Activated CD4-positive, CD25-positive, alpha-beta regulatory T cell treated with anti-CD3 and anti-CD28 coated beads, Interleukin-2, amount 50 U/mL, for 72 hours (primary cell): Measurements from ENCODE around the gene CXCL8.
"Not testable (repeated sequence)": the region's sequence is repeated elsewhere in the genome, so short reads cannot be mapped to it uniquely, and the experiment has no call there.

ENCODE experiments used
- DNase-seq: peaks from one replicate; pipeline ENCODE4 v3.0.0; 2021

Gene CXCL8

DNA sequence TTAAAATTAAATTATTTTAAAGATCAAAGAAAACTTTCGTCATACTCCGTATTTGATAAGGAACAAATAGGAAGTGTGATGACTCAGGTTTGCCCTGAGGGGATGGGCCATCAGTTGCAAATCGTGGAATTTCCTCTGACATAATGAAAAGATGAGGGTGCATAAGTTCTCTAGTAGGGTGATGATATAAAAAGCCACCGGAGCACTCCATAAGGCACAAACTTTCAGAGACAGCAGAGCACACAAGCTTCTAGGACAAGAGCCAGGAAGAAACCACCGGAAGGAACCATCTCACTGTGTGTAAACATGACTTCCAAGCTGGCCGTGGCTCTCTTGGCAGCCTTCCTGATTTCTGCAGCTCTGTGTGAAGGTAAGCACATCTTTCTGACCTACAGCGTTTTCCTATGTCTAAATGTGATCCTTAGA is at the start of gene CXCL8:
Gene CXCL8 (plus strand): TSS at position 217 of the 426 bp plus-strand sequence. CDS start 90 bp downstream, at position 307.
- no peak for DNase-seq

DNA sequence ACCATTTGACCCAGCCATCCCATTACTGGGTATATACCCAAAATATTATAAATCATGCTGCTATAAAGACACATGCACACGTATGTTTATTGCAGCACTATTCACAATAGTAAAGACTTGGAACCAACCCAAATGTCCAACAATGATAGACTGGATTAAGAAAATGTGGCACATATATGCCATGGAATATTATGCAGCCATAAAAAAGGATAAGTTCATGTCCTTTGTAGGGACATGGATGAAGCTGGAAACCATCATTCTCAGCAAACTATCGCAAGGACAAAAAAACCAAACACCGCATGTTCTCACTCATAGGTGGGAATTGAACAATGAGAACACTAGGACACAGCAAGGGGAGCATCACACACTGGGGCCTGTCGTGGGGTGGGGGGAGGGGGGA is 49.2 kb upstream of the CXCL8 start:
- not testable (repeated sequence) for DNase-seq

DNA sequence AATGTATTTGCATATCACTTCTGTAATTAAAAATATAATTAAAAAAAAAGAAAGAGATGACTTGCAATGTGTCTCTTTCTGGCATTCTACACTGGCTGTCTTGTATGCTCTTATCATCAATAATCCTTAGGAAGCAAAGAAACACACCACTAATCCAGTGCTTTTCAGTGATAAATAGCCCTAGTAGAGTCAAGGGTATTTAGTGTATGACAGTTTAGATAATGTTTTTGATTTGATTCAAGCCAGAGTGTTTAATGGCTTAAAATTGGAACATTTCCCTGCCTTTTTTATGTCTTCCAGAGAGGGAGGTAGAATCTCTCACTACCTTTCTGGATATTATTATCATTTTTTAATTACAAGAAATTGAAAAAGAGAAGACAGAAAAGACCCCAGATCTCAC is 48.6 kb upstream of the CXCL8 start:
- no peak for DNase-seq

DNA sequence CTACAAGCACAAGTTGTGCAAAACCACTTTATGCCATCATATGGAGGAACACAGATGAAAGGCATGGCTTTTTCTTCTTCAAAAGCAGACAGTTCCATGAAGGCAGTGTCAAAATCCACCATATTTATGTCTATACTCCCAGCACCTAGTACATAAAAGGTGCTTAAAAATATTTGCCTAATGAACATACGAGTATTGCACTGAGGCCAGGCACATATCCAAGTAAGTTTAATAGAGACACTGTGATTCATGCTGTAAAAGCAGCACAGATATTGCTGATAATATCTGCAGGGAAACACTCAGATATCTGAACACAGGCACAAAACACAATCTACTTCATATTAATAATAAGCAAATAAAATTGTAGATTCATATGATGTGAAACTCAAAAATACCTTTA is 48.1 kb upstream of the CXCL8 start:
- no peak for DNase-seq

DNA sequence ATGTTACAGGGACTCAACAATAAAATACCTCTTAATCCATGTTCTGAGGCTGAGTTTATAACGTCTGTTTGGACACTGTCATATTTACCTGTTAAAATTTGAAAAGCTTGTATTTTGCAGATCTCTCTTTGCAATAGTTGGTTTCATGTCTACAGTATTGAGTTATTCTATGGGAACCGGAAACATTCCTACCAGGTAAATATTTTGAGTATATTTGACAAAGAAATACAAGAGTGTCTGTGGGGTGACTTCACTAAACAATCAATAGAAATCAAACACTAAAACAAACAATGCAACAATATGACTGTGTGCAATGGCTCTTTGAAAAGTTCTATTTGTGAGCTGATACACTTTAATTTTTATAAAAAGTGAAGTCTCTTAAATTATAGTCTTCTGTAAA is 47.7 kb upstream of the CXCL8 start:
- no peak for DNase-seq

DNA sequence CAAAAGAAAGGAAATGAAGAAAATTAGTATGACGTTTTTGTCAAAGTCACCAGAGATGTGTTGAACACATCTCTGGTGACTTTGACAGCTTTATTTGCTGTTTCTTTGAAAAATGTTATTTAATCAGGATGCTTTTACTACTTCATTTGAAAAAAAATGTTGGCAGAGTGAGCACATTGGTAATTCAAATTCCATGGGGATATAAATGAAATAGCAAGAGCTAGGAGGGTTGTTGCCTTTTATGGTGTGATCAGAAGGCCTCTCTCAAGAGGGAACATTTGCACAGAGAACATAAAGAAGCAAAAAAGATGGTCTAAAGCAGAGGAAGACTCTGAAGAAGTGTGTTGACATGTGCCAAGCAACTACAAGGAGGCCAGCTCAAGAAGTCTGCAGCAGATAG is 46.6 kb upstream of the CXCL8 start:
- no peak for DNase-seq

DNA sequence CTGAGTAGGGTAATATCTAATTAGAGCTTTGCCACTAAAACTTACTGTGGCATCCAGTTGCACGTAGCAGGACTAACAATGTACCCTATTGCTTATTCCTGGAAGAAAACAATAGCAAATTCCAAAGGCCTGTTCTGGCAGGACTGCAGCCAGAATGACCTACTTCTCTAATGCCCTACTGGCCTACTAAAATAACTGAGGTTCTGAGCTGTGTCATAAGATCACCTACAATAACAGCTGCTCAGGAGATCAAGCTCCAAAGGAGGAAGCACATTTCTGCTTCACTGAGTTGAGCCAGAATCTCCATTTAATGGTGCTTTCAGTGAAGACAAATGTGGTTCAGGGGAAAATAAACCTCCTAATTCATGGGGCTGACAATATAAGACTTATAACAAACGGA is 42.2 kb upstream of the CXCL8 start:
- DNase-seq = no peak

DNA sequence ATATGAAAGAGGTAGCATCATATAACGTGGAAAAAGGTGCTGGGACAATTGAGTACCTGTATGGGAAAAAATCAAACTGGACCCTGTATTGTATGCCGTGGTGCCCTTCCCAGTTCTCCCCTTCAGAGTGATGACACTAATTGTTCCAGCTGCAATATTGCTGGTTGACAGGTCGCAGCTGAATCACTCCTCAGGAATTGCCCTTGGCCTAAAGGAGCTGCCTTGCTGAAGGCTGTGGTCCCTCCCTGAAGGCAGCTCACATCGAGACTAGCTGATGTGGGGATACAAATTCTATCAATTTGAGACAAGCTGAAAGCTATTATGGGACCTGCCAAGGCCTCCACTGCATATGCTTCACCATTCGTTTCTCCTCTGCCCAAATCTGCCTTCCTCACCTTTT is 39.3 kb upstream of the CXCL8 start:
- no peak for DNase-seq

DNA sequence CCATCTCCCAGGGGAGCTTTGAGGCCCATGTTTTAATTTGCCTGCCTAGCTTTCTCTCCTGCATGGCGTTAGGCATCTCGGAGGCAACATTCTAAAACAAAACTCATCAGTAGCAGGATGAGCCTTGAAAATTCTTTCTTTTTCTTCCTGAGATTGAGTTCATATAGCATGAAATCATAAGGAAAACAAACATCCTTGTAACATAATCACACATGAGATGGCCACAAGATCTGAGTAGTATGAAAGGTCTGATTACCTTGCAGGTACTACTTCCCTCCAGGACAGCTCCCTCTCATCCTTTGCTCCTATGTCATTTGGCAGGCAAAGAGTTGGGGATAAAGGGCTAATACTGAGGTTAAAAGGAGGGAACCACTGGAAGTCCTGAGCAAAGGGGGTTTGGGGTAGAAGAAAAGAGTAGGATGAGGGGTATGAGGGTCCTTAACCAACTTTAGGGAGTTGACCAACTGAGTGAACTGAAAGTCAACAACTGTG is 37.5 kb upstream of the CXCL8 start:
- no peak for DNase-seq

DNA sequence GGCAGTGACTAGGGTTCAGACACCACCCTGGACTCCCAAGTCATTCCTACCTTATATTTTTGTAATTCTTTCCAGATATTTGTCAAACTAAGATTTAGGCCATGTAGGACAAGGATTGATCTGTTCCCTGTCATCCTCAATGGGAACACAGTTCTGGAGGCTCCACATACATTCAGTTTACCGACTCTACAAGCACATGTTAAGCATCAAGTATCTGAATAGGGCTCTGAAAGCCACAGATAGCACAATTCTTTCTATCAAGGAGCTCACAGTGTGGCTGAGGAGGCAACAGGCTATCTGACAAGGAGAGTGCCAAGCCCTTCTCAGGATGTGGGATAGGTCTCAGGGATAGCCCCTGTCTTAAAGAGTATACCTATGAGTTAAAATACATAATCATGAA is 37.0 kb upstream of the CXCL8 start:
- no peak for DNase-seq

DNA sequence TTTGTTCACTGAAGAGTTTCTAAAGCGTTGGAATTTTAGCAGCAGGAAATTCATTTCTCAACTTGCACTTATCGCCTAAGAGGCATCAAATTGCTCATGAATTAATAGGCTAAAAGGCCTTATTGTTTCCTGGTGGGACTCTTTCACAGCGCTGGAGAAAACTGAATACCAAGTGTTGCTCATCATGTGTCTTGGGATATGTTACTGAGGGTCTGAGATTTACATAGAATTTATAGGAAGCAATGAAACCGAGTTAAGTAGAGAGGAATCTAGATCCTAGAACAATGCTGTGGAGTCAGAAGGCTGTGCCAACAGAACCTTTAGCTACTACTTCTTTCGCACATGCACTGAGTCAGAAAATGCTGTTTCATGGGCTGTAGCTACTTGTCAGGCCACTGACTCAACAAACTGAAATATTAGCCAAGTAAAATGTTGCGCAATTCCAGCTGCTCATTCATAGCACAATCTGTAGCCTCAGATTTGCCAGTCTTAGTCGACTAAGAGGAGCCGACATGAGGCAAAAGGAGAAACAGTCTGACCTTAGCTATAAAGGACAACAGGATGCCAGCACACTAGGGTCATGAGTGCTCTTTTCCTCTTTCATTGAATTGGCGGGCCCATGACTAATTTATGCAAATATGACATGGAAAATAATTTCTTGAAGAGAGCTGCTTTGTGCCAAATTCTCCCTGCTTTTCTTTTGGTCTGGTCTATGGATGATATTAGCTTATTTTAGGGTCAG is 35.9 kb upstream of the CXCL8 start:
- no peak for DNase-seq

DNA sequence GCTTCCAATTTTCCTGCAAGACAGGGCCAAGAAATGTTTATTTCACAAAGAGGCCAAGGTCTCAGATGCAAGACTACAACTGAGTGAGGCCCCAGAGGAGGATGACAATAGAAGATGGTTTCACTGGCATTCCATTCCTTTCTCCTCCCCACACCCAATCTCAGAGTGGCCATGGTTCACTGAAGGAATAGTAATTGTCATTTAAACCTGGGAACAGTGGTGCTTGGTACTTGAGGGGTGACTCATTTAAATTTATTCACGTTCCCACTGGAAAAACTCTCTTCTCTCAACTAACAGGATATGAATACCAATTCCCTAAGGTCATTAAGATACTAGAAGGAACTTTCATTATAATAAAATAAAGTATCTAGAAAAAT is 35.3 kb upstream of the CXCL8 start:
- DNase-seq = no peak

DNA sequence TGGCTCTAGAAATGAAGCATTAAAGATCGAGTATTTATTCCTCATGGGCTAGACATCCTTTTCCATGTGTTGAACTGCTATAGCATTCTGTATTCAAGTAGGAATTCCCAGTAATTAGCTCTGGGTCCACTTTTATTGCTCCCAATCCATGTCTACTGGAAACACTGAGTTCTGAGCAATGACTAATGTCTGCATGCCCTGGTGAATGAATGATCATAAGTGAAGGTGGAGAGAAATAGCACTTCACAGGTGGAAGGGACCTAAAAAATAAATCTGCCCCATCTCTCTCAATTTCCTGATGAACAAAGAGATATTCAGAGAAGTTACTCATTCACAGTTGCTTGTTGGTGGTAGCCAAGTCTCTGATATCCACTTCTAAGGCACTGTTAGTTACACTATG is 34.6 kb upstream of the CXCL8 start:
- DNase-seq = no peak

DNA sequence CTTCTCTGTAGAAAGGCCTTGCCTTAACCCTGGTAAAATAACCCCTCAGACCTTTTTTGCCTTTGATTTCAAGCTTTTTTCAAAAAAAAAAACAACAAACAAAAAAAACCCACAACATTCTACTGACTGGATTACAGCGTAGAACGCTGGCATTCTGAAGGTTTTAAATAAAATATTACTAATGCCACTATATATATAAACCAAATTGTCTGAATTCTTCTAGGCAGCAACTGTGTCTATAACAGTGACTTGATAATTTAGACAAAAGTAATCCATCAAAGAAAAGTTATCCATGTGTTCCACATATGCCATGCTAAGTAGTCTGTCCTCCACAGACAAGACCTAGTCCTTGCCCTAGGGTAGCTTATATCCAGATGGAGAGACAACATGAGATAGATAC is 33.6 kb upstream of the CXCL8 start:
- no peak for DNase-seq

DNA sequence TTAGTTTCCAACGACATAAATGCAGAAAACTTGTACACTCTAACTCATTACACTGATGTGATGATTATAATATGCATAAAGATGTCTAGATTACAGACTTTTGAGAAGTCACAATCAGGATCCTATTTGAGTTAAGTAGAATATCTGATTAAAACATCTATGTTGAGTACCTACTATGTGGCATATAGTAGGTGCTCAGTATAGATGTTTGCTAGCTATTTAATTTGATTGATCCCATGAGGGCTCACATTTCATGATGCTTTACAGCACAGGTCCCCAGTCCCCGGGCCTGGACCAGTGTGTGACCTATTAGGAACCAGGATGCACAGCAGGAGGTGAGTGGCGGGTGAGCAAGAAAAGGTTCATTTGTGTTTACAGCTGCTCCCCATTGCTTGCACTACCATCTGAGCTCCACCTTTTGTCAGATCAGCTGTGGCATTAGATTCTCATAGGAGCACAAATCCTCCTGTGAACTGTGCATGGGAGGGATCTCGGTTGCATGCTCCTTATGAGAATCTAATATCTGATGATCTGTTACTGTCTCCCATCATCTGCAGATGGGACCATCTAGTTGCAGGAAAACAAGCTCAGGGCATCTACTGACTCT is 33.0 kb upstream of the CXCL8 start:
- no peak for DNase-seq

DNA sequence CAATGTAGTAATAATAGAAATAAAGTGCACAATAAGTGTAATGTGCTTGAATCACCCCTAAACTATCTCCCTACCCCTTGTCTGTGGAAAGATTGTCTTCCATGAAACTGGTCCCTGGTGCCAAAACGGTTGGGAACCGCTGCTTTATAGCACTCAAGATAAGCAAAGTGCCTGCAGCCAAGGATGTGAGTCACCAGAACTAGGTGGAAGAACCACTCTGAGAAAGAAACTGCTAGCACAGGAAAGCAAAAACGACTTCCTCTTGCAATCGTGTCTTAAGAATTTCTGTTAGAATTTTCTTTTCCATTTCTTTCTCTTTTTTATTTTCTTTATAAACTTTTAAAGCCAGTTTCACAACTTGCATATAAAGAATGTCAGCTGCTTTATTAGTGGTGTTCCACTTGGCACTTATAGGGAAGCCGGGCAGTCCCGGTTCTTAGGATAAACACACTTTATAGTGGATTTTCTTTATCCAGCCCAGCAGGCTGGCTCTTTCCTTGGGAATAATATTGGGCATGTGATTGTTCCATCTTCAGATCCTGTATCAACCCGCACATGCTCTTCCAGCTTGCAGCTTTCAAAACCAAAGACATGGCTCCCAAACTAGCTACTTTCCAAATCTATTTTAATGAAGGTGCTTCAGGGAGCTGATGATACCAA is 32.3 kb upstream of the CXCL8 start:
- no peak for DNase-seq

DNA sequence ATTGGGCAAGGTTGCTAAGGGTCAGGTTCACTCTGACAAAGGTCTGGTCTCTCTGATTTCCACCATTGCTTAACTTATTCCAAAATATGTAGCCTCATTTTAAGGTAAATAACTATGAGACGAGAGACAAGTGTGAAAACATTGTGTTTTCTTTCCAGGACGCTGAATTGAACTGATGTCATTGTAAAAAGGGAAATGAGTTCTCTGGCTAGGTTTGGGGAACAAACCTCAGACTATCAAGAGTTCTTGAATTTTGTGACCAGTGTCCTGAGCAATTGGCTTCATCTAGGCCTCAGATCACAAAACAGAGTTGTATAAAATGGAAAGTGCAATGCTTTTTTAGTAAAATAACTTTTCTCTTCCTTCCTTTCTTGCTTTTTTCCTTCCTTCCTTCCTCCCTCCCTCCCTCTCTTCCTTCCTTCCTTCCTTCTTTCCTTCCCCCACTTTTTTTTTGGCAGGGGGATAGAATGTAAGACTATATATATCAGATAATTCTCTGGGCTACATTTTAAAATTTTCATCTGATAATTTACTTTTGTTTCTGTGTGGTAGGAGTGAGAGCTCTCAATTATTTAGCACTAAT is 30.8 kb upstream of the CXCL8 start:
- DNase-seq = no peak

DNA sequence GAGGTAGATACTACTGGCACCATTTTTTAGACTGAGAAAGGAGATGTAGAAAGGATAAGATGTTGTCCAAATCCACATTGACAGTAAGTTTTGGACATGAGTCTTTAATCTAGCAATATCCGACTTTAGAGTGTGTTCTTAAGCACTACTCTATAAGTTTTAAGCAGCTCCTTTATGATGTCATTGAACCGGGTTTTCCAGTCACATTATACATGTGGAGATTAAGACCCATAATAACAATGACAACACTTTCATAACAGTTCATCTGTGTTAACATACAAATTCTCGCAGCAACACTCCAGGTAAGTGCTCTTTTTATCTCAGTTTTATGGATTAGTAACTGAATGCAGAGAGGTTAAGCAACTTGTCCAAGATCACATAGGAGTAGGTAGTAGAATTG is 30.3 kb upstream of the CXCL8 start:
- no peak for DNase-seq

DNA sequence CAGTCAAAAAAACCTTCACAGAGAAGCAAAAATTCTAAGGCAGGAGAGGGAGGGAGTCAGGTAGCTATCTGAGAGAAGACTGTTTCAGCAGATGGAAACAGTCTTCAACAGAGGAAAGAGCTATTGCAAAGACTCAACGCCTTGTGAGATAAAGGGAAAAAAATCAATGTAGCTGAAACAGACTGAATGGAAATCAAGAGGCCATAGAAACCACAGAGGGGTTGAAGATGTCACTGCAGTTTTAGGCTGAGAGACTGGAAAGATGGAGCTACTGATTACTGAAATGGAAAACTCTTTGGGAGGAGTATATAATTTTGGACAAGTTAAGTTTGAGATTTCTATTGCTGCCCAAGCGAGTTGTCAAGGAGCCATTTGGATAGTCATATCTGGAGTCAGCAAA is 28.4 kb upstream of the CXCL8 start:
- DNase-seq = no peak

DNA sequence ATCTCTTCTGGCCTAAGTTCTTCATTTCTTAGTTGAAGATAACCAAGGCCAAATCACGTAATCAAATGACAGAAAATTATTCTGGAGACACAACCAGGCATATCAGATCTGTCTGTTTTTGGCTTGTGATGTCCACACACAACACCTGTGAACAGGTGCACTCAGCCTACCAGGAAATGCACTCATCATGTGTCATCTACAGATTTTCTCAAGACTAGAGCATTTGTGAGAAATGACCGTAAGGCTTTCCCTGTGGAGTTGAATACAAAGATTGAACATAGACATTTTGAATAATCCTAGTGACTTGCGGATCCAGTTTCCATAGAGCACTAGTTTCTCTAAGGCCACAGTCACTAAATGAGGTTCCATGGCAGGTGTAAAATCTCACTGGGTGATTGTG is 26.7 kb upstream of the CXCL8 start:
- no peak for DNase-seq

DNA sequence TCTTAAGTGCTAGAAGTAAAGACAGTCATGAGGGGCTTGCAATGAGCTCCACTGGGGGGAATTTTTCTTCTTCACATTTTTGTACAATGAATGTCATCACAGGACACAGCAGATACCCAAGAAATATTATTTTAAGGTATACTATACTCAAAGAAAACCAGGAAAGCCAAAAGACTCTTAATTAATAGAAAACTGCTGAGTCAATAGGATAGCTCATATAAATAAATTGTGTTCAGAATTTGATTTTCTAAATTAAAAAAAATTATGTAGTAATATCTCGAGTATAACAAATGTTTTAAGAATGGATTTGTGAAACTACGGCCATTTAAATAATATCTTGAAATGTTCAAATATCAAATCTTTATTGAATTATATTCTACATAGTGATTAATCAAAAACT is 25.7 kb upstream of the CXCL8 start:
- no peak for DNase-seq

DNA sequence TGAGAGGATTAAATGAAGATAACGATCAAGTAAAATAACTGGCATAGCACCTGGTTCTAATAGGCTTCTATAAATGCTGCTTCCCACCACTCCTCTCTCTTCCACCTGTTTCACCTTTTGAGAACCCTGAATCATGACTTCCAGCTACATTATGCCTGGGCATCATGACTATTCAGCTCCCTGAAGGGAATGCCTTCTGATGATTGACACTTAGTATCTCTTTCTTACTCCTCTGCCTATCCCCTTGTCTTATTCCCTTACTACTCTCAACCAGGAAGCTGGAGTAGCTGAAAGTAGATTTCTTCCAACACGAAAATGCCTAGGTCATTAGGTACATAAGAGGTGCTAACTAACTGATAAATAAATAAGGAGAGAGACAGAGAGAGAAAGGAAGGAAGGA is 24.7 kb upstream of the CXCL8 start:
- no peak for DNase-seq

DNA sequence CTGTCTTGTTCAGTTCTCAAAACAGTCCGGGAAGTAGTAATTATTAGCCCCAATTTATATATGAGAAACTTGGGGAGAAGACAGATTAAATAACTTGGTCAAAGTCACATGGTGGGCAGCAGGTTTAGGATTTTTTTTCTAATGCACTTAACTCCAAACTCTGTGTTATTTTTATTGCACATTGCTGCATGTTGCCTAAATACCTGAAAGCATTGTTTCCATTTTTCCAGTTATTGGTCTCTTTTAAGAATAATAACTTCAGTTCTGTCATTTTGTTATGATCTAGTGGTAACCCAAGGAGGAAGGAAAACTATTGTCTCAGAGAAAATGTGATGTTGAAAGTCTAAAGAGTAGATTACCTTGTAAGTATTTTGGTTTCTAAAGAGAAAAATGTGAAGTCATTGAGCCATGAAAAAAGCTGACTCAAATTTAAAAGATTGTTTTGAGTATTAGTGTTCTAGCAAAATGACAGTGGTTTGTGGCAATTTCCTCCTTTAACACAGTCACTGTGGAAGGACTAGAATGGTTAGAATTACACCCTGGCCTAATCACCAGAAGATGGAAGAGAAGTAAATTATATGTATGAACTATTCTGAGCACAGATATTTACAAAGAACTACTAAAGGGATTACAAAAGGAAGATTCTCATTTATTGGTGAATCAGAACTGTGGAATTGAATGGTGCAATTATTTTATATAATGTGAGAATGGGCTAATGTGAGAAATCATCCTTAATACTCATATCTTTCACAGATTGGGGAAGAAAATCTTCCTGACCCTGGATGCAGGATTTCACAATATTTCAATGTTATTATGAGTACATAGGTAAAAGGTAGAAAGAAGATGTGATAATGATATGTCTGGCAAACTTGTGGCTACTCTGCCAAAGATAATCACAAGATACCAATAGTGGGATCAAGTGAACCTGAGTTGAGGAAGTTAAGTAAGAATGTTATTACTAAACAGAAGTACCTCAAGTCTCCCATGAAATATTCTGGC is 21.7 kb upstream of the CXCL8 start:
- DNase-seq = no peak
